GM08714 (cell line): Measurements from ENCODE around the gene UNKL.

Experiments
- H3K4me3 ChIP-seq: fragments of 200-500 bp; sonication (Bioruptor generic); 2 replicates; pipeline ENCODE4 v1.5.1; 2014; ENCODE audit warnings: mild to moderate bottlenecking, low read length, inconsistent platforms
- ZNF274 ChIP-seq: IDR thresholded peaks from 2 replicates; pipeline ENCODE4 v1.6.1; 2012; ENCODE audit warnings: mild to moderate bottlenecking, low read depth, low read length

Gene UNKL

DNA sequence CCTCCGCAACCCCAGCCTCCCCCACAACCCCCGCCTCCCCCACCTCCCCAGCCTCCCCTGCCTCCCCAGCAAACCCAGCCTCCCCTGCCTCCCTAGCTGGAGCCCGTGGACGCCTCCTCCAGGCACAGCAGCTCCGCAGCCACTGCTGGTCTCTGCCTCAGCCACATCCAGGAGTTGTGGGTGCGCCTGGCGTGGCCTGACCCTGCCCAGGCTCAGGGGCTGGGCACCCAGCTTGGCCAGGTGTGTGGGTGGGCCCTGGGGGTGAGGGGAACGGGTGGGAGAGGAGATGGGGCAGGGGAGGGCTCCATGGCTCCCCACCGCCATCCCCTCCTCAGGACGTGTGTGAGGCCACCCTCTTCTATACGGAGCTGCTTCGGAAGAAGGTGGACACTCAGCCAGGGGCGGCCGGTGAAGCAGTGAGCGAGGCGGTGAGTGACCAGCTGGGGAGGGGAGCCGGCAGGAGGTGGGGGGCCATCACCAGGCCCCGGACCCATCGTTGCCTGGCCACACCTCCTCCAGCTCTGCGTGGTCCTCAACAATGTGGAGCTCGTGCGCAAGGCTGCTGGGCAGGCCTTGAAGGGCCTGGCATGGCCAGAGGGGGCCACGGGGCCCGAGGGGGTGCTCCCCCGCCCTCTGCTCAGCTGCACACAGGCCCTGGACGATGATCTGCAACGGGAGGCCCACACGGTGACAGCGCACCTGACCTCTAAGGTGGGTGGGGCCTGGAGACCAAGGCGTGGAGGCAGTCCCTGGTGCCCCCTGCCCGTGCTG is 68.7 kb downstream of the UNKL start:
- TF ChIP-seq ZNF274: no peak
- no peak overlapping the region for H3K4me3 ChIP-seq

DNA sequence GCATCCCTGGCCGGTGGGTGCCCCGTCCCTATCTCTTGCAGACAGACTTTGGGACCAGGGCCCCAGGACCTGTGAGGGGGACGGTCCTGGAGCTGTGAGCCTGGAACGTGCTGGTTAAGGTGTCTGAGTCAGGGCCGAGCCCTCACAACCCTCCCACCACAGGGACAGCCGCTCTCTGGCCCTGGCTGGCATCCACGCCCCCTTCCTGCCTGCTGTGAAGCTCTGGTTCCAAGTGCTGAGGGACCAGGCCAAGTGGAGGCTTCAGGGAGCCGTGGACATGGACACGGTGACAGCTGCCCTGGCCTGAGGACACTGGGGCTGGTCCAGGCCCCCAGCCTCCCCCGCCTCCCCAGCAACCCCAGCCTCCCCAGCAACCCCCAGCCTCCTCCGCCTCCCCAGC is 69.4 kb downstream of the UNKL start:
- no peak overlapping the region for H3K4me3 ChIP-seq
- TF ChIP-seq ZNF274: no peak

GRCh38 chr16:1344499-1344898 is 70.0 kb downstream of the UNKL start:
- H3K4me3 ChIP-seq: no peak overlapping the region
- TF ChIP-seq ZNF274: no peak

DNA sequence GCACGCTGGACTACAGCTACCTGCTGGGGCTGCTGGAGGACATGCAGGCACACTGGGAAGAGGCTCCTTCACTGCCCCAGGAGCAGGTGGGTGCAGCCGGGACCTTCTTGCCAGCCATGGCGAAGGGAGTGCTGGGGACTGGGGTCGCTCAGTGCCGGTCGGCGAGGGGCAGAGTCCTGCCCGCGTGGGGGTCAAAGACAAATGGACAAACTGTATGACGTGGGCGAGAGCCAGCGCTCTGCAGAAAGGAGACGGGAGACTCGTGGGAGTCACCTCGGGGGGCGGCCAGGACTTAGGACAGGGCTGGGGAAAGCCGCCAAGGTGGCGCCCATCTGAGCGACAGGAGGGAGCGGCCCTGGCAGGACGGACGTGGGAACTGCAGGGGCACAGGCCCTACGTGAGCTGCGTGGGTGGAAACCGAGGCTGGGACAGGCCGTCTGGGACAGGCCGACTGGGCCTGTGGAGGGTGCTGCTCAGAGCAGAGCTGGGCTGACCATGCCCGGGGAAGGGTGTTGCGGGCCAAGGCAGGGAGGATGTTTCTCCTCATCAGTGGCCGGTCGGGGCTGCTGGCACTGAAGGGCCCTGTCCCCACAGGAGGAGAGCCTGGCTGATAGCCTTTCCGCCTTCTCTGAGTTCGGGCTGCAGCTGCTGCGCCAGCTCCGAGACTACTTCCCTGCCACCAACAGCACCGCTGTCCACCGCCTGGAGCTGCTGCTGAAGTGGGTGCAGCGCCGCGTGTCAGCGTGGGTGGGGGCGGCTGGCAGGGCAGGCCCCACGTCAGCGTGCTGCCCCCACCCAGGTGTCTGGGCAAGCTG is 70.9 kb downstream of the UNKL start:
- no peak for TF ChIP-seq ZNF274
- H3K4me3 ChIP-seq: no peak overlapping the region

- H3K4me3 ChIP-seq: peak overlapping the region; percentile 26; the same call in 1 of the 2 replicates
- TF ChIP-seq ZNF274: no peak
Measured at GRCh38 chr16:1342526-1343427, 71.7 kb downstream of the UNKL start.

- no peak overlapping the region for H3K4me3 ChIP-seq
- no peak for TF ChIP-seq ZNF274
Measured at GRCh38 chr16:1341495-1342420, 72.7 kb downstream of the UNKL start.

- TF ChIP-seq ZNF274: no peak
- H3K4me3 ChIP-seq: no peak overlapping the region
Measured at GRCh38 chr16:1340730-1341494, 73.6 kb downstream of the UNKL start.

DNA sequence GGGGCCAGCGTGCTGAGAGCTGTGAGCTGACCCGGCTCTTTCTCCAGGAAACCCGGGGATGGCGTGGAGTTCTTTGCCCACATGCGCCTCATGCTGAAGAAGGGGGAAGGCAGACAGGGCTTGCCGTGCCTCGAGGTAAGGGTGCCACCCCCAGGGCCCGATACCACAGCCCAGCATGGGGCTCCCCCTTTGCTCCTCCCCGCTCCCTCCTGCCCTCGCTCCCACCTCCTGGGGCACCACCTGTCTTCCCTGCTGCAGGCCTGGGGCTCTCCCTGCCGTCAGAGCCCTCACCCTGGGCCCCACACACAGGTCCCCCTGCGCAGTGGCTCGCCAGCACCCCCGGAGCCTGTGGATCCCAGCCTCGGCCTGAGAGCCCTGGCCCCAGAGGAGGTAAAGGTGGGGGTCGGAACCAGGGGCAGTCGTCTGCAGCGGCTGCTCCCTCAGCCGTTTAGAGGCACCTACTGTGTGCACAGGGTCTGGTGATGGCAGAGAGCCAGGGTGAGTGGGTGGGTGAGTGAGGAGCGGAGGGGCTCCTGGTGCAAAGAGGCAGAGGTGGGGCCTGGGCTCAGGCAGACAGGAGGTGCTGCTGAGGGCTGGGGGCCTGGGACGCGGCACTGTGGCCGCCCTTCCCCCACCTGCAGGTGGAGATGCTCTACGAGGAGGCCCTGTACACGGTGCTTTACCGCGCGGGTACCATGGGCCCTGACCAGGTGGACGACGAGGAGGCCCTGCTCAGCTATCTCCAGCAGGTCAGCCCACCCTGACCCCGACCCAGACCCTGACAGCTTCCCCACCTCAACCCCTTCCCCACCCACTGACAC is 75.4 kb downstream of the UNKL start:
- TF ChIP-seq ZNF274: no peak
- no peak overlapping the region for H3K4me3 ChIP-seq

GRCh38 chr16:1338119-1338730 is 76.3 kb downstream of the UNKL start:
- no peak overlapping the region for H3K4me3 ChIP-seq
- no peak for TF ChIP-seq ZNF274

- no peak for TF ChIP-seq ZNF274
- no peak overlapping the region for H3K4me3 ChIP-seq
Measured at GRCh38 chr16:1337486-1337885, 77.0 kb downstream of the UNKL start.

DNA sequence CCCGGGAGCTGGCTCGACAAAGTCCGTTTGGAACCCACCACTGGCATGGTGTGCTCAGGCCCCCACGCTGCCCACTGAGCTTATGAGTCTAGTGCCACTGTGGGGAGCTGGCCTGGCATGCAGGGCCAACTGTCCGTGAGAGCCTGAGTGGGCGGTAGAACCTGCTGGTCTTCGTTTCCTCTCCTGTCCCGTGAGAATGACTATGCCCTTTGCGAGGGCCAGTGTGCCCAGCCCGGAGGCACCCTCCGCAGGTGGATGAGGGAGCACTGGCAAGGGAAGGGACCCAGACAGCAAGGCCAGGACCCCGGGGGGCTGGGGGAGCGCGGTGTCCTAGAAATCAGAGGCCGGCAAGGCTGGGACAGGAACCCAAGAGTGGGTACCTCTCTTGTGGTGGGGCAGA is 77.9 kb downstream of the UNKL start:
- TF ChIP-seq ZNF274: no peak
- H3K4me3 ChIP-seq: no peak overlapping the region
